HL-60 (cell line): Measurements from ENCODE around the gene EEF2KMT.
"Not testable (repeated sequence)": the region's sequence is repeated elsewhere in the genome, so short reads cannot be mapped to it uniquely, and the experiment has no call there.

Source experiments
- DNase-seq, 2 experiments: peaks; one replicate each; pipeline ENCODE4 v3.0.0-alpha.2; 2010 to 2020; ENCODE audit warnings: low read depth in 1 of 2, low spot score in 1 of 2
- H3K27ac ChIP-seq: fragments of 250-450 bp; sonication (Bioruptor Pico); replicated peaks from 2 replicates; pipeline ENCODE4 v1.5.1; 2020; ENCODE audit warnings: mild to moderate bottlenecking, moderate library complexity
- H3K27me3 ChIP-seq: fragments of 250-450 bp; sonication (Bioruptor Pico); 2 replicates; pipeline ENCODE4 v1.5.1; 2021; ENCODE audit warnings: mild to moderate bottlenecking, moderate library complexity; ENCODE audit not compliant: insufficient read depth, poor library complexity, severe bottlenecking
- H3K4me3 ChIP-seq: replicated peaks from 2 replicates; pipeline ENCODE4 v1.5.1; 2011; ENCODE audit warnings: mild to moderate bottlenecking, control low read depth, low read length; ENCODE audit not compliant: insufficient read depth
- GABPA ChIP-seq: IDR thresholded peaks from 2 replicates; pipeline ENCODE4 v1.6.1; 2012; ENCODE audit warnings: low read depth
- POLR2AphosphoS5 ChIP-seq: IDR thresholded peaks from 2 replicates; pipeline ENCODE4 v1.6.1; 2012; ENCODE audit warnings: low read depth
- SPI1 ChIP-seq: IDR thresholded peaks from 2 replicates; pipeline ENCODE4 v1.6.1; 2012; ENCODE audit warnings: low read depth, mild to moderate bottlenecking, borderline replicate concordance
- TF ChIP-seq, protein P1 (sequence below): IDR thresholded peaks from one replicate; pipeline ENCODE4 v1.5.1; 2011; ENCODE audit warnings: low read length, control low read depth, inconsistent platforms; ENCODE audit not compliant: insufficient read depth
- TF ChIP-seq, protein P2 (sequence below): IDR thresholded peaks from 2 replicates; pipeline ENCODE4 v1.6.1; 2012; ENCODE audit warnings: low read depth; ENCODE audit not compliant: insufficient replicate concordance

The EEF2KMT gene

DNA sequence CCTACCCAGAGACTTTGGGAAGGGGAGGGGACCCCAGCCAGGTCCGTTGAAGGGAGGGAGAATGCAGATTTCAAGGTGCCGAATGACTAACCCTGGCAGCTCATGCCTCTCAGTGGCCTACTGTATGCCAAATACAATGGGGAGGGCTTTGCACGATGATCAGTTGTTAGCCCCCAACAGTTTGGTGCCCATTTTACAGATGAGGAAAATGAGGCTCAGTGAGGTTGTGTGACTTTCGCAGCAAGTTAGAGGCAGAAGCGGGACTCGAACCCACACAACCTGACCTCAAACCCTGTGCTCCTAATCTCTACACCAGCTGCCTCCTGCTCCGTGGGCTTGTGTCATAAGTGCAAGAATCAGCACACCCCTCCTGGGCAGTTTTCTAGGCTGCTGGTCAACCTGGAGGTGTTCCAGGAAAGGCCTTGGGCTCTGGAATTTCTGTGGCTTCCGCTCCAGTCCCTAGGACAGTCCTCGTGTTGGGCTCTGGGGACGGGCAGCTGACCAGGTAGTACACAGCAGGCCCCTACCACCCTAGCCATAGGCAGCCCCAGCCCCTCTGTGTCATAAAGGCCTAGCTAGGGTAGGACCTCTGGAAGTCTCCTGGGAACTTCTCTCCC, 52.0 kb downstream of the EEF2KMT start:
- no peak overlapping the region for H3K4me3 ChIP-seq
- no peak overlapping the region for H3K27ac ChIP-seq
- no peak for TF ChIP-seq POLR2AphosphoS5
- TF ChIP-seq SPI1: no peak
- TF ChIP-seq, protein P1, sequence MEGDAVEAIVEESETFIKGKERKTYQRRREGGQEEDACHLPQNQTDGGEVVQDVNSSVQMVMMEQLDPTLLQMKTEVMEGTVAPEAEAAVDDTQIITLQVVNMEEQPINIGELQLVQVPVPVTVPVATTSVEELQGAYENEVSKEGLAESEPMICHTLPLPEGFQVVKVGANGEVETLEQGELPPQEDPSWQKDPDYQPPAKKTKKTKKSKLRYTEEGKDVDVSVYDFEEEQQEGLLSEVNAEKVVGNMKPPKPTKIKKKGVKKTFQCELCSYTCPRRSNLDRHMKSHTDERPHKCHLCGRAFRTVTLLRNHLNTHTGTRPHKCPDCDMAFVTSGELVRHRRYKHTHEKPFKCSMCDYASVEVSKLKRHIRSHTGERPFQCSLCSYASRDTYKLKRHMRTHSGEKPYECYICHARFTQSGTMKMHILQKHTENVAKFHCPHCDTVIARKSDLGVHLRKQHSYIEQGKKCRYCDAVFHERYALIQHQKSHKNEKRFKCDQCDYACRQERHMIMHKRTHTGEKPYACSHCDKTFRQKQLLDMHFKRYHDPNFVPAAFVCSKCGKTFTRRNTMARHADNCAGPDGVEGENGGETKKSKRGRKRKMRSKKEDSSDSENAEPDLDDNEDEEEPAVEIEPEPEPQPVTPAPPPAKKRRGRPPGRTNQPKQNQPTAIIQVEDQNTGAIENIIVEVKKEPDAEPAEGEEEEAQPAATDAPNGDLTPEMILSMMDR: no peak
- TF ChIP-seq GABPA: no peak
- TF ChIP-seq, protein P2, sequence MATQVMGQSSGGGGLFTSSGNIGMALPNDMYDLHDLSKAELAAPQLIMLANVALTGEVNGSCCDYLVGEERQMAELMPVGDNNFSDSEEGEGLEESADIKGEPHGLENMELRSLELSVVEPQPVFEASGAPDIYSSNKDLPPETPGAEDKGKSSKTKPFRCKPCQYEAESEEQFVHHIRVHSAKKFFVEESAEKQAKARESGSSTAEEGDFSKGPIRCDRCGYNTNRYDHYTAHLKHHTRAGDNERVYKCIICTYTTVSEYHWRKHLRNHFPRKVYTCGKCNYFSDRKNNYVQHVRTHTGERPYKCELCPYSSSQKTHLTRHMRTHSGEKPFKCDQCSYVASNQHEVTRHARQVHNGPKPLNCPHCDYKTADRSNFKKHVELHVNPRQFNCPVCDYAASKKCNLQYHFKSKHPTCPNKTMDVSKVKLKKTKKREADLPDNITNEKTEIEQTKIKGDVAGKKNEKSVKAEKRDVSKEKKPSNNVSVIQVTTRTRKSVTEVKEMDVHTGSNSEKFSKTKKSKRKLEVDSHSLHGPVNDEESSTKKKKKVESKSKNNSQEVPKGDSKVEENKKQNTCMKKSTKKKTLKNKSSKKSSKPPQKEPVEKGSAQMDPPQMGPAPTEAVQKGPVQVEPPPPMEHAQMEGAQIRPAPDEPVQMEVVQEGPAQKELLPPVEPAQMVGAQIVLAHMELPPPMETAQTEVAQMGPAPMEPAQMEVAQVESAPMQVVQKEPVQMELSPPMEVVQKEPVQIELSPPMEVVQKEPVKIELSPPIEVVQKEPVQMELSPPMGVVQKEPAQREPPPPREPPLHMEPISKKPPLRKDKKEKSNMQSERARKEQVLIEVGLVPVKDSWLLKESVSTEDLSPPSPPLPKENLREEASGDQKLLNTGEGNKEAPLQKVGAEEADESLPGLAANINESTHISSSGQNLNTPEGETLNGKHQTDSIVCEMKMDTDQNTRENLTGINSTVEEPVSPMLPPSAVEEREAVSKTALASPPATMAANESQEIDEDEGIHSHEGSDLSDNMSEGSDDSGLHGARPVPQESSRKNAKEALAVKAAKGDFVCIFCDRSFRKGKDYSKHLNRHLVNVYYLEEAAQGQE: no peak
- no peak for DNase-seq
- peaks cover 2% of the 10 kb centered on the region for H3K27me3 ChIP-seq

DNA sequence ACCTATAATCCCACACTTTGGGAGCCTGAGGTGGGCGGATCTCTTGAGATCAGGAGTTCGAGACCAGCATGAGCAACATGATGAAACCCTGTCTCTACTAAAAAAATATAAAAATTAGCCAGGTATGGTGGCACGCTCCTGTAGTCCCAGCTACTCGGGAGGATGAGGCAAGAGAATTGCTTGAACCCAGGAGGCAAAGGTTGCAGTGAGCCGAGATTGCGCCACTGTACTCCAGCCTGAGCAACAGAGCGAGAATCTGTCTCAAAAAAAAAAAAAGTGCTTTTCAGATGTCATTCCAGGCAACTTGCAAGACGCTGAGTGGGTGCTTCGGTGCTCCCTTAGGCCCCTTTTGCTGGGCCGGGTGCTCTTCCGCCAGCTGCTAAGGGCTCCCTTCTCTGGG, 53.0 kb downstream of the EEF2KMT start:
- not testable (repeated sequence) for H3K27me3 ChIP-seq, H3K4me3 ChIP-seq, H3K27ac ChIP-seq, DNase-seq

DNA sequence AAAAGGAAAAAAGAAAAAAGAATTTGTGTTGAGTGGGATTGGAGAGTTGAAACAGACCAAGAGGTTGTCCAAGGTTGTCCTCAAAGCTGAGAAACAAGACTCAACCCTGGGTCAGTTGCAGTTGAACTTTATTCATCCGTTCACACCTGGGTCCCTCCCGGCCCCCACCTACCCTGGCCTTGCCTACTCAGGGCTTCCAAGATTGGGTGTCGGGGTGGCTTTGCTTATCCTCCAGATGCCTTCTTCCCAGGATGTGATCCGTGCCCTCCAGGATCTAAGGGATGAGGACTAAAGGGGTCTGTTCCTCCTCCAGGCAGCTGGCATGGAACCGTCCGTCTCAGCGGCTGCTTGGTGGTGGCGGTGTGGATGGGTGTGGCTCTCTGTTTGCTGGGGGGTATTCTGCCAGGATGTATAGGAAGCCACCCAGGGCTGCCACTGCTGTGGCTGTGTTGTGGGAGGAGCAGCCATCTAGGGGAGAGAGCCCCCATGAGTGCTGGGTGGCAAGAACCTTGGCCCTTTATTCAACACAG, 53.5 kb downstream of the EEF2KMT start:
- Histone ChIP-seq H3K27me3 (peaks cover 2% of the 10 kb centered on the region), H3K27ac (no peak overlapping the region), H3K4me3 (no peak overlapping the region)
- TF ChIP-seq, protein P2: no peak
- TF ChIP-seq, protein P1: no peak
- TF ChIP-seq SPI1 (no peak), GABPA (no peak), POLR2AphosphoS5 (no peak)
- no peak for DNase-seq

DNA sequence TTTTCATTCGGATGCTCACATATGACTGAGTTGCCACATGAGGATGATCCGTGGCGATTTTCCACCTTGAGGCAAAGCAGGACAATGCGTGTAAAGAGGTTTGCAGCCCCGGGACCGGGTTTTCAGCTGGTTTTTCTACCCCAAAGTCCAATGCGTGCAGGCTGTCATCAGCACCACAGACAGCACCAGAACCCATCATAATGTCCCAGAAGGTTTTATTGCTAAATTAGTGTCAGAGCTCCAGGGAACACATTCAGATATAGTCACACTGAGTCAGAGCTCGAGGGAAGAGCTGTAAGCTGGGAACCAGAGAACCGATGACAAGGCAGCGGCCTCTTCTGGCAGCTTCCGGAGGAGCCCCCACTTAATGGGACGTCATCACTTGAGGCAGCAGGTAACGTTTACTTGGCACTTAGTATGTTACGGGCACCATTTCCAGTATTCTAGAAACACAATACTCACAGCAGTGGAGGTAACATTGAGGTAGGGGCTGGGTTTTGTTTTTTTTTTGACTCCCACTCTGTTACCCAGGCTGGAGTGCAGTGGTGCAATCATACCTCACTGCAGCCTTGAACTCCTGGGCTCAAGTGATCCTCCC, 54.9 kb downstream of the EEF2KMT start:
- peaks cover 2% of the 10 kb centered on the region for H3K27me3 ChIP-seq
- TF ChIP-seq, protein P2: peak; percentile 64
- TF ChIP-seq, protein P1: peak; percentile 8
- TF ChIP-seq SPI1: no peak
- DNase-seq: no peak

More for the DNA sequence above, 54.9 kb downstream of the EEF2KMT start:
- Histone ChIP-seq H3K27ac (no peak overlapping the region), H3K4me3 (no peak overlapping the region)
